HEK293 (cell line): ENCODE results near the gene IL17RC.

ENCODE experiments used
- CTCF ChIA-PET: fragments of 350-600 bp; formaldehyde crosslinking; extraction: SDS; loops from one replicate; lab custom pipeline; 2021; ENCODE audit warnings: antibody characterized with exemption; lab: Yijun Ruan, JAX
- POLR2A ChIA-PET: fragments of 300-600 bp; formaldehyde crosslinking; extraction: SDS; loops from one replicate; lab custom pipeline; 2020; ENCODE audit warnings: antibody characterized with exemption, inconsistent platforms; lab: Yijun Ruan, JAX
- H3K27ac ChIP-seq: fragments of 200-500 bp; sonication (Bioruptor generic); 2 replicates; pipeline ENCODE4 v1.5.1; 2014; ENCODE audit warnings: low read depth, low read length, control low read depth, inconsistent platforms; ENCODE audit errors: extremely low read depth
- H3K36me3 ChIP-seq, 2 experiments: fragments of 200-500 bp in 1 of 2; sonication (Bioruptor generic) in 1 of 2; 1 replicate in 1 of 2; 2 replicates in 1 of 2; pipeline ENCODE4 v1.5.1; 2014 to 2017; ENCODE audit warnings: inconsistent platforms in 2 of 2, low read length in 2 of 2; ENCODE audit not compliant: control insufficient read depth in 2 of 2, insufficient read depth in 1 of 2
- H3K4me1 ChIP-seq: fragments of 200-500 bp; sonication (Bioruptor generic); 2 replicates; pipeline ENCODE4 v1.5.1; 2014; ENCODE audit warnings: mild to moderate bottlenecking, low read length, inconsistent platforms; ENCODE audit not compliant: control insufficient read depth, insufficient read depth
- H3K4me3 ChIP-seq: 2 replicates; pipeline ENCODE4 v1.5.1; 2011; ENCODE audit warnings: low read depth, mild to moderate bottlenecking, control low read depth, low read length, moderate library complexity
- H3K9me3 ChIP-seq: fragments of 200-500 bp; sonication (Bioruptor generic); 2 replicates; pipeline ENCODE4 v1.5.1; 2014; ENCODE audit warnings: low read depth, low read length, inconsistent platforms; ENCODE audit not compliant: control insufficient read depth, insufficient read depth
- AEBP2 ChIP-seq: fragments of 450-650 bp; formaldehyde crosslinking; IDR thresholded peaks from 2 replicates; pipeline ENCODE4 v1.5.1; 2016; ENCODE audit warnings: missing biosample characterization, missing genetic modification characterization, borderline replicate concordance
- BCL6B ChIP-seq: fragments of 450-650 bp; formaldehyde crosslinking; IDR thresholded peaks from 2 replicates; pipeline ENCODE4 v1.5.1; 2017; ENCODE audit warnings: missing biosample characterization, missing genetic modification characterization
- ELK4 ChIP-seq: IDR thresholded peaks from 2 replicates; pipeline ENCODE4 v1.6.1; 2011; ENCODE audit warnings: mild to moderate bottlenecking, low read depth, low read length, borderline replicate concordance
- GLIS1 ChIP-seq: fragments of 450-650 bp; formaldehyde crosslinking; IDR thresholded peaks from 2 replicates; pipeline ENCODE4 v1.5.1; 2016; ENCODE audit warnings: missing biosample characterization, missing genetic modification characterization
- INSM2 ChIP-seq: fragments of 450-650 bp; formaldehyde crosslinking; IDR thresholded peaks from 2 replicates; pipeline ENCODE4 v1.5.1; 2016; ENCODE audit warnings: missing biosample characterization, missing genetic modification characterization
- WT1 ChIP-seq: fragments of 450-650 bp; formaldehyde crosslinking; IDR thresholded peaks from 2 replicates; pipeline ENCODE4 v1.5.1; 2016; ENCODE audit warnings: missing biosample characterization, missing genetic modification characterization
- YY2 ChIP-seq: fragments of 450-650 bp; formaldehyde crosslinking; IDR thresholded peaks from 2 replicates; pipeline ENCODE4 v1.5.1; 2016; ENCODE audit warnings: missing biosample characterization, missing genetic modification characterization
- ZBTB49 ChIP-seq: fragments of 450-650 bp; formaldehyde crosslinking; IDR thresholded peaks from 2 replicates; pipeline ENCODE4 v1.5.1; 2016; ENCODE audit warnings: missing biosample characterization, missing genetic modification characterization, low read depth
- ZFP69B ChIP-seq: fragments of 450-650 bp; formaldehyde crosslinking; IDR thresholded peaks from 2 replicates; pipeline ENCODE4 v1.5.1; 2016; ENCODE audit warnings: missing biosample characterization, missing genetic modification characterization
- ZIC2 ChIP-seq: fragments of 450-650 bp; formaldehyde crosslinking; IDR thresholded peaks from 2 replicates; pipeline ENCODE4 v1.5.1; 2016; ENCODE audit warnings: missing biosample characterization, missing genetic modification characterization
- ZNF146 ChIP-seq: fragments of 450-650 bp; formaldehyde crosslinking; IDR thresholded peaks from 2 replicates; pipeline ENCODE4 v1.5.1; 2016; ENCODE audit warnings: missing biosample characterization, missing genetic modification characterization
- ZNF157 ChIP-seq: fragments of 450-650 bp; formaldehyde crosslinking; IDR thresholded peaks from 2 replicates; pipeline ENCODE4 v1.5.1; 2016; ENCODE audit warnings: missing biosample characterization, missing genetic modification characterization
- ZNF23 ChIP-seq: fragments of 450-650 bp; formaldehyde crosslinking; IDR thresholded peaks from 2 replicates; pipeline ENCODE4 v1.5.1; 2016; ENCODE audit warnings: missing biosample characterization, missing genetic modification characterization, borderline replicate concordance
- ZNF280C ChIP-seq: fragments of 450-650 bp; formaldehyde crosslinking; IDR thresholded peaks from 2 replicates; pipeline ENCODE4 v1.5.1; 2016; ENCODE audit warnings: missing biosample characterization, missing genetic modification characterization
- ZNF324 ChIP-seq: fragments of 450-650 bp; formaldehyde crosslinking; IDR thresholded peaks from 2 replicates; pipeline ENCODE4 v1.5.1; 2016; ENCODE audit warnings: missing biosample characterization, missing genetic modification characterization
- ZNF394 ChIP-seq: fragments of 450-650 bp; formaldehyde crosslinking; IDR thresholded peaks from 2 replicates; pipeline ENCODE4 v1.5.1; 2016; ENCODE audit warnings: missing biosample characterization, missing genetic modification characterization, mild to moderate bottlenecking, moderate library complexity, borderline replicate concordance
- ZNF488 ChIP-seq: fragments of 450-650 bp; formaldehyde crosslinking; IDR thresholded peaks from 2 replicates; pipeline ENCODE4 v1.5.1; 2016; ENCODE audit warnings: missing biosample characterization, missing genetic modification characterization
- ZNF776 ChIP-seq: fragments of 450-650 bp; formaldehyde crosslinking; IDR thresholded peaks from 2 replicates; pipeline ENCODE4 v1.5.0; 2017; ENCODE audit warnings: missing biosample characterization, missing genetic modification characterization, borderline replicate concordance

IL17RC gene

GRCh38 chr3:9889405-9889804 is 27.5 kb upstream of the IL17RC start:
- CTCF ChIA-PET, result interaction anchor here (0.7 kb wide), 2 partner anchors 9 to 361 kb away, joined by 3 to 5 read pairs; partner anchors contain the start of gene CIDEC
- H3K27ac ChIP-seq, result no peak overlapping the region

GRCh38 chr3:9890249-9891071 is 26.4 kb upstream of the IL17RC start, which contains the start of gene JAGN1:
TSS of gene JAGN1 (plus strand) at chr3:9890610. CDS start at chr3:9890723, 113 bp downstream.
- Histone ChIP-seq H3K4me3 (peak within 1 kb of the TSS; percentile 73), H3K9me3 (no peaks in the 10 kb centered on the region), H3K27ac (peak within 1 kb of the TSS; percentile 53; the same call in 1 of the 2 replicates), H3K4me1 (no peaks in the 10 kb centered on the region), H3K36me3 (peaks cover 5 to 21% of the 10 kb centered on the region in 2 experiments)
- CTCF ChIA-PET, result interaction anchor here (2.1 kb wide), 1 partner anchor 42 kb away, joined by 7 read pairs; no protein-coding TSS in a partner anchor
- POLR2A ChIA-PET, result interaction anchor here (0.6 to 3.0 kb wide), 10 partner anchors 8 to 141 kb away, joined by 3 to 24 read pairs (median 4); partner anchors contain the start of genes CRELD1, IL17RC, IL17RE and OGG1
- TF ChIP-seq ZNF23 (tag by site-specific recombination) (no peak), ZNF776 (no peak), ZNF280C (tag by site-specific recombination) (no peak), INSM2 (peak; percentile 87; the same call in 1 of the 2 replicates), GLIS1 (peak; percentile 35; the same call in 1 of the 2 replicates), WT1 (tag by site-specific recombination) (peak; percentile 55), ZIC2 (tag by site-specific recombination) (peak; percentile 35), ZNF324 (tag by site-specific recombination) (peak; percentile 96), ZFP69B (tag by site-specific recombination) (peak; percentile 33; the same call in 1 of the 2 replicates), ZNF488 (no peak), ZBTB49 (no peak), AEBP2 (peak; percentile 54; the same call in 1 of the 2 replicates), ZNF146 (tag by site-specific recombination) (0 out of 2 replicates have a peak, but pooled peaks have one; percentile 36), ZNF157 (no peak), ZNF394 (tag by site-specific recombination) (peak; percentile 66; the same call in 1 of the 2 replicates)

More at GRCh38 chr3:9889405-9889804, 27.5 kb upstream of the IL17RC start:
- no peak for TF ChIP-seq ELK4
- no peak for TF ChIP-seq BCL6B (tag by site-specific recombination)
- no peak for TF ChIP-seq YY2 (tag by site-specific recombination)
- peaks cover 5 to 19% of the 10 kb centered on the region in 2 experiments for H3K36me3 ChIP-seq
- H3K4me1 ChIP-seq, result no peaks in the 10 kb centered on the region
- no peaks in the 10 kb centered on the region for H3K9me3 ChIP-seq
- no peak overlapping the region for H3K4me3 ChIP-seq
- POLR2A ChIA-PET, result interaction anchor here (0.9 to 3.0 kb wide), 2 partner anchors 8 to 44 kb away, joined by 3 to 24 read pairs; partner anchors contain the start of gene CRELD1
